Measurements from ENCODE around the gene RPS3.
A peak's percentile ranks its signal among the peaks of the same experiment; 100 is the strongest.
"Not testable (repeated sequence)": the region's sequence is repeated elsewhere in the genome, so short reads cannot be mapped to it uniquely, and the experiment has no call there.

RPS3 gene
- total RNA-seq, result 1,716 to 1,815 reads per million in 2 donors

DNA sequence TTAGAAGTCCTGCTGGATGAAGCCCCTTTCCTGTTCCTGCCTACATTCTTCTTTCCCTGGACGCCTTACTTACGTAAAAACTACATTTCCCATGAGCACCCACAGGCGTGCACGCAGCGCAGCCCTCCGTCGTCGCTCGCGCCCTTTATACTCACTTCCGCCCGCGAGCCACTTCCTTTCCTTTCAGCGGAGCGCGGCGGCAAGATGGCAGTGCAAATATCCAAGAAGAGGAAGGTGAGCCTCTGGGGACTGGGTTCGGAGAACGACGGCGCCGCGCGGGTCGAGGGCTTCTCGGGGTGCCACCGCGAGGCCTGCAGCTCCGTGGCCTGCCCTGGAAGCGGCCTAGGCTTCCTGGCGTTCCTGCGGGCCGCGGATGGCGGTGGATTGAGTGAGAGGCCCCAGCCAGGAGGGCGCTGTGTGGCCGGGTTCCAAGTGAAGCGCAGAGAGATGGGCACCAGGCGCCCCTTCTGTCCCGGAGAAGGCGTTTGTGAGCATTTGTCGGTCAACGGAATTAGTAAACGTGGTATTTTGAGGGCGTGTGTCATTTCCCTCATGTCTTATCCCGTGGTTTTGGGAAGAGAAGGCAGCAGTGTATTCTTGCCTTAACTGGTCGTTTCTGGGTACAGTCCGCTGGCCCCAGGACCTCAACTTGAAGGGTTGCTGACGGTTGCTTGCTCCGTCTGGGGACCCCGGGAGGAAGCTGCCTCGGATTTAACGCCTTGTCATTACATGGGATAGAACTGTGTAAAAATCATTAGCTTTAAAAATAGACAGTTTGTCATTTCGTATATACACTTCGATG, at the start of gene RPS3:
TSS of gene RPS3 (plus strand) at position 175 of the 802 bp plus-strand sequence. CDS start at position 205, 30 bp downstream.
- DNase-seq, result peak; percentile 82

DNA sequence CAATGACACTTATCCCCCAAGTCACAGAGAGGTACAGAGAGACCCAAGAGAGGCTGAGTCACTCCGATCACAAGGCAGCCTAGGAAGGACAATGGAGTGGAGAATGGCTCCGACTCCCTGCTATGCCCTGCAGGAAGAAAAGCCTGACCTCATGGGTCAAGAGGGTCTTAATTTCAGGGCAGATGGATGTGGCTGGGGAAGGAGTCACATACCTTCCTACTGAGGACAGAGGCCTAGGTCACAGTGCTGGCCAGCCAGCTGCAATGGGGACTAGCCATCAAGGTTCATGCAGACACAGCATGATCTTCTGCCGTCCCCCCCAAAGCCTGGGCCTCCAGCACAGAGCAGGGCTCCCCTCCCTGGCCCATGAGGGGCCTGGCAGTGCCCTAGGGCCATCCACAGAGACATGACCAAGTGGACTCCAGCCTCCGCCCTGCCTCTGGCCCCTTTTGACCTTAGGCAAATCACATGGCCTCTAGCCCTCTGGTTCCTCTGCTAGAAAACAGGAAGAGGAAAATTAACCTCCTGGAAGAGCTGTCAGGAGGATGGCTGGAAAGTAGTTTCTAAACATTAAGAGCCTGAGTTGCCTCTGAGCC, 49.7 kb upstream of the RPS3 start:
- no peak for DNase-seq

DNA sequence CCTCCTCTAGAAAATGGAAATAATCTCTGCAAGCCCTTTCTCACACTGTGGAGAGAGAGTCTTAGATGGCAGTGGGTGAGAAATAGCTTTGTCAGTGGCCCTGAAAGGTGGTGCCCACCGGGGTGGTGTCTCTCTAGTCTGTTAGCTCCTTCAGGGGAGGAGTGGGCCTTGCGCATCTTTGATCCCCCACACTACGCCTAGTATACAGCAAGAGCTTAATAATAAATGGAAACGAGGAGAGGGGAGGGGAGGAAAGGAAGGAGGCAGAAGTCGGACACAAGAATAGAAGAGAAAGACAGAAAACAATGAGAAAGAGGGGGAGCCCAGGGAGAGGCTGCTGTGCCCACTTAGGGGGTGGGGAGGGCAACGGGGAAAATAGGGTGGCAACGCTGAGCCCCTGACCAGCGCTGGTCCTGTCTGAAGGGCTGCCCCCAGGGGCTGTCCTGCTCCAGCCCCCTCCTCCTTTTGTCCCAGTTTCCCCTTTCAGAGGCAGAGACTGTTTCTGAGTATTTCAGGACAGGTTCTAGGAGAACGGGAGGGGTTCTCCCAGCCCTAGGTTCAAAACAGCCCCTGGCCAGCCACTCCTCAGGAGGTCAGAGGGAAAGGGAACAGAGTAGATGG, 49.1 kb upstream of the RPS3 start:
- DNase-seq, result no peak

DNA sequence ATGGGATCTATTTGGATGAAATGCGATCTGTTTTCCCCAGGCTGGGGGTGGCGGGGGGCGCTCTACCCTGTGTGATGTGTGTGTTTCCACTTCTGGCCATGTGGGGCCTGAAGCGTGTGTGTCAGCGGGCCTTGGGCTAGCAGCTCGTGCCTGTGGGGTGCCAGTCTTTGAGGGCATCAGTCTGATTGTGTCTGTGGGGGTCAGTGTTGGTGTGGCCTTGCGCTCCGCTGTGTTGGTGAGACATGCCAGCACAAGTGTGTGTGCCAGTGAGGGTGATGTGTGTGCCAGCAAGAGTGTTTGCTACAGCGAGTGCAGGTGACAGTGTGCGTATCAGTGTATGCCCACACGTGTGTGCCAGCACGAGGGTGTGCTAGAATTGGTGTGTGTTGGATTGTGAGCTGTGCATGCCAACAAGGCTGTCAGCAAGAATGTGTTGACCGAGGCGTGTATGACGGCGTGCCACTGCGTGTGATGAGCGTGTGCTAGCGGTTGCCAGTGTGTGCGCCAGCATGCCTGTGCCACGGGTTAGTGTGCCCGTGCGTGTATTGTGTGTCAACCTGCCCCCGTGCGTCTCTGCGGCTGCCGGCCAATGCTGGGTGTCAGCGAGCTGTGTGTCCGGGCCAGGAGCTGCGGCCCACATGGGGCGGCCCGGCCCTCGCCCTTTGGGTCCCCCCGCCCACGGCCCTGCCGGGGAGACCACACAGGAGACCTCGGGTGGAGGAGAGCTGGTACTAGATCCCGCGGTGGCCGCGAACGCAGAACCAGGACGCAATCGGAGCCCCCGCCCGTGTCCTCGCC, 48.4 kb upstream of the RPS3 start:
- peak; percentile 27 for DNase-seq

DNA sequence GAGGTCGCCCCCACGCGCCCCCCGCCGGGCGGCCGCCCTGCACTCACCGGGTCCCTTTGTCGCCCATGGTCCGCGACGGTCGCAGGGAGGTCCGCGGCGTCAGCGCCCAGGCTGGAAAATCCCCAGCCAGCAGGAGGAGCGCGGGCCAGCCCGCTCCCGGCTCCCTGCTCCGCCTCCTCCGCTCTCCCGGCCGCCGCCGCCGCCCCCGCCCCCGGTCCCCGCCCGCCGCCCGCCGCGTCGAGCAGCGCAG, 47.9 kb upstream of the RPS3 start, which contains the start of gene ARRB1:
TSS of gene ARRB1 (minus strand) at position 121 of the 250 bp plus-strand sequence. CDS start at position 67, 54 bp downstream.
- no peak for DNase-seq

DNA sequence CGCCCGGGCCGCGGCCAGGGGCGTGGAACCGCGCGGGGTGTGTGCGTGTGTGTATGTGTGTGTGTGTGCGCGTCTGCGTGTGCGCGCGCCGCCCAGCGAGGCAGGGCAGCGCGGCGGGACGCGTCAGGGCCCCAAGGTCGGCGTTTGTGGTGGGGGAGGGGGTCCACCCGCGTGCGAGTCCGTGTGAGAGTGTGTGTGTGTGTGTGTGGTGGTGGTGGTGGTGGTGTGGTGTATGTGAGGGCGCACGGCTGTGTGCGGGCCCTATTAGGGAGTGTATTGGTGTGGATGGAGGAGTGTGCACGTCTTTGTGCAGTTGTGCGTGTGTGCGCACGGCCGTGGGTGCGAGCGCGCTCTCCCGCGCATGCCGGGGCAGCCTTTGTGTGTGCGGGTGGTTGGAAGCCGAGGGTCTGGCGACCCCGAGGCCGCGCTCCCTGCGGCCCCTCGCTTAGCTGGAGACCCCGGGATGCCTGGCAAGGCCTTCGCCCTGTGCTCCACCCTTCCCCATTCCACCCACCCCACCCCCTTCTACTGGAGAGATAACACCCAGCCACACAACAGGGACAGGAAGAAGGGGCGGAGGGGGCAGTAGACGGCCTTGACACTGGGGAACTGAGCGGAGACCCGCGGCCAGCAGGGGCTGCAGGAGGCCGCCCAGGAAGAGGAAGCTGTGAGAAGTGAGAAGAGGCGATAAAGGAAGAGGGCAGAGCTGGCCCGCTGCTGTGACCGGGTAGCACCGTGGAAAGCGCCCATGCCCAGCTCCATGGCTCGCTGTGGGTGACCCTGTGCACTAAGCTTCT, 47.3 kb upstream of the RPS3 start:
- peak; percentile 67 for DNase-seq

DNA sequence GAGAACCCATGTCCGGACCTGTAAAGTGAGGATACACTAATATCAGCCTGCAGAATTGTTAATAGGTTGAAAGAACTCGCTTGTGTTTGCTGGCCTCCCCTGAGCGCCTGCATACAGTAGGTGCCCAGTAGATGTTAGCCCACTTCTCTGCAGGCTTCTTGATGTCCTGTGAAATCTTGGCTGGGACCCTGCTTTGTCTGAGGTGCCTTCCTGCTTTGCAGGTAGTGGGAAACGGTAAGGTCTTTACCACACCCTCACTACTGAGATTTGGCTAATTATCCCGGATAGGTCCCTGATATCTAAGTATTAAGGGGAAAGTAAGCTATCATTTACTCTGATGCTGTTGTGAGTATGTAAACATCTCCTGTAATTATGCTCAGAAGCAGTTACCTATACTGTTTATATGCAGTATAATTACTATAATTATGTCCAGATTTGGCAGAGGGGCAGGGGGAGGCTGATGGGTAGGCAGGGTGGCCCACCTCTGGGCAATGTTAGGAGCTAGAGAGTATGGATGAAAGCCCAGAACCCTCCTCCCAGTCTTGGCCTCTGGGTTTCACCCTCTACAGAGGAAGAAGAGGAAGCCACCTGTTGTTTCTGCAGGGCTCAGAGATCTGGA, 46.6 kb upstream of the RPS3 start:
- no peak for DNase-seq

DNA sequence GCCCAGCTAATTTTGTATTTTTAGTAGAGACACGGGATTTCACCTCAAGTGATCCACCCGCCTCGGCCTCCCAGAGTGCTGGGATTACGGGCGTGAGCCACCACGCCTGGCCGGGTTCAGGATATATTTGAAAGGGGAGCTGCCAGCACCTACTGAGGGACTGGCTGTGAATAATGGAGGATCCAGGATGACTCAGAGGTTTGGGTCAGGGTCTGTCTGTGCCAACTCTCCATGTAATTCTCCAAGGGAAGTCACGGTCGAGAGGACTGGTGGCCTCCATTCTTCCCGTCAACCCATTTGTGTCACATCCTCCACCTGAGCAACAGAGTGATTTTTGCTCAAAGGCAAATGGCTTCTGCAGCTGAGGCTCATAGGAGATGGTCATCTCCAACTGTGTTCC, 44.3 kb upstream of the RPS3 start:
- no peak for DNase-seq

DNA sequence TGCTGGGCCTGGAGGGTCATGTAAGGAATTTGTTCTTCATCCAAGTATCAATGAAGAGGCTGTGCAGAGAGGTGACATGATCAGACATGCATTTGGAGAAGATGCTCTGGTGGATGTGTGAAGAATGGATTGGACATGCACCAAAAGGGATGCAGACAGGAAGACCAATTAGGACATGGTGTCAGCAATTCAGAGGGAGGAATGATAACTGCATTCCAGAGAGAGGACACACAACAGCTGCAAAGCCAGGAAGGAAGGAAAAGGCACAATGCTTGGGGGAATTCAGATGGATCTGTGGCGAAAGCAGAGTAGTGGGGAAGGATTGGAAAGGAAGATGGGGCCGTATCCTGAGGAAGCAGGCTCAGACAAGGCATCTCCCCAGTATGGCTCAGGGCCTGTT, 42.7 kb upstream of the RPS3 start:
- no peak for DNase-seq

DNA sequence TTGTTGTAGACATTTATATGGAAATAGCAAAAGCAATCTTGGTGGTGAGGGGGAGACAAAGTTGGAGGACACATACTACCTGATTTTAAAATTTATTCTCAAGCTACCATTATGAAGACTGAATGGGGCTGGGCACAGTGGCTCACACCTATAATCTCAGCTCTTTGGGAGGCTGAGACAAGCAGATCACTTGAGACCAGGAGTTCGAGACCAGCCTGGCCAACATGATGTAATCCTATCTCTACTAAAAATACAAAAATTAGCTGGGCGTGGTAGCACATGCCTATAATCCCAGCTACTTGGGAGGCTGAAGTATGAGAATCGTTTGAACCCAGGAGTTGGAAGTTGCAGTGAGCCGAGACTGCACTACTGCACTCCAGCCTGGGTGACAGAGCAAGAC, 37.0 kb upstream of the RPS3 start:
- not testable (repeated sequence) for DNase-seq

DNA sequence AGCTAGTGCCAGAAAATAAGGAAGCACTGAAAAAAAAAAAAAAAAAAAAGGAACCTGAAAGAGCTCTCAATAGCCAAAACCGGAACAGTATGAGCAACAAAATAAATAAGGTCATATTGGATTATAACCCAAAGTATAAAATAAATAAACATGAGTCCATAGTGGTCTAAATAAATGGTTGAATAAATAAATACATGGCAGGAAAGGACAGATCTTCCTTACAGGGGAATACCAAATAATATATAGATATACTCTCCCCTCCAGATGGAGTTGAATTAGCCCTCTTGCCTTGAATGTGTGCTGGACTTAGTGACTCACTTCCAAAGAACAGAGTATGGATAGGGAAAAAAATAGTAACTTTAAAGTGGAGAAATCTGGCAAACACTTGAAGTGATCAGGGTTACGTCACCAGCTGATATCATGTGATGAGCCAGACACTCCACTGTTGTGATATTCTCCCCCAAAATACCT, 33.6 kb upstream of the RPS3 start:
- no peak for DNase-seq

DNA sequence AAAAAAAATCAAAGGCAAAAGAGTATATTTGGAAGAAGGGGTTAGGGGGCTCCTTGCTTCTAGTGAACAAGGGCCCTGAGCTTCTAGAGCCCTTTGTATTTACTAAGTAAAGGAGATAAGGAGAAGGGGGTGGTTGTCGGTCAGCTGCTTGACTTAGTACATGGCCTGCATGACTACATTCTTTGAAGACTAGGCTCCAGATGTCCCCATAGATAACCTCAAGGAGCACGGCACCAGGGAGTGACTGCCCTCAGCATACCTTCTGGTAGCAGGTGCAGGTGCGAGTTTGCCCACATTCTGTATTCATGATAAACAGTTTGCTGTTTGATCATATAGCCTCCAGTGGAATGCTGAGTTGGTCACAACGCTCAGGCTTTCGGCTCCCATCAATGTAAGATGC, 32.5 kb upstream of the RPS3 start:
- not testable (repeated sequence) for DNase-seq

DNA sequence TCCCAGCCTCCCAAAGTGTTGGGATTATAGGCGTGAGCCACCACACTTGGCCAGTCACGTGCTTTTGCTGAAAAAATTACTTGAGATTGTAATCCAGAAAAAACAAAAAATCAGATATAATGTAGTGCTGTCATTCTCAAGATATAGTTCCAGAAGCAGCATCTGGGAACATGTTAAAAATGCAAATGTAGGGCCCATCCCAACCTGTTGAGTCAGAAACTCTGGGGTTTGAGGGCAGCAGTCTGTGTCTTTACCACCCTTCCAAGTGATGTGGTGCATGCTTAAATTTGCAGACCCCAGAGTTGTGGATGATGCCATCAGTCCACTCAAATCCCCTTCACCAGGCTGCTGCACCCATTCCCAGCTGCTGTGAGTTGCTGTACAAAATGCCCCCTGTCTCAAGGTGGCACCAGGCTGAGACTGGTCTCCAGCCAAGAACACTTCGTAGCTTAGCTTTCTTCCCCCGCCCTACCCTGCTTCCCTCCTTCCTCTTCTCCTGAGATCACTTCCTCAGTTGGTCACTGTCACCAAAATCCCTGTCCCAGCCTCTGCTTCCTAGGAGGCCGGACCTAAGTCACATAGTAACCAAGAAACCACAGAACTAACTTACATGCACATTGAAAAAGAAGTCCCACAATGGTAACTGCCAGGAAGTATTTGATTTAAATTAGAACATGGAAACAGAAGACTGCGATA, 29.6 kb upstream of the RPS3 start:
- no peak for DNase-seq

DNA sequence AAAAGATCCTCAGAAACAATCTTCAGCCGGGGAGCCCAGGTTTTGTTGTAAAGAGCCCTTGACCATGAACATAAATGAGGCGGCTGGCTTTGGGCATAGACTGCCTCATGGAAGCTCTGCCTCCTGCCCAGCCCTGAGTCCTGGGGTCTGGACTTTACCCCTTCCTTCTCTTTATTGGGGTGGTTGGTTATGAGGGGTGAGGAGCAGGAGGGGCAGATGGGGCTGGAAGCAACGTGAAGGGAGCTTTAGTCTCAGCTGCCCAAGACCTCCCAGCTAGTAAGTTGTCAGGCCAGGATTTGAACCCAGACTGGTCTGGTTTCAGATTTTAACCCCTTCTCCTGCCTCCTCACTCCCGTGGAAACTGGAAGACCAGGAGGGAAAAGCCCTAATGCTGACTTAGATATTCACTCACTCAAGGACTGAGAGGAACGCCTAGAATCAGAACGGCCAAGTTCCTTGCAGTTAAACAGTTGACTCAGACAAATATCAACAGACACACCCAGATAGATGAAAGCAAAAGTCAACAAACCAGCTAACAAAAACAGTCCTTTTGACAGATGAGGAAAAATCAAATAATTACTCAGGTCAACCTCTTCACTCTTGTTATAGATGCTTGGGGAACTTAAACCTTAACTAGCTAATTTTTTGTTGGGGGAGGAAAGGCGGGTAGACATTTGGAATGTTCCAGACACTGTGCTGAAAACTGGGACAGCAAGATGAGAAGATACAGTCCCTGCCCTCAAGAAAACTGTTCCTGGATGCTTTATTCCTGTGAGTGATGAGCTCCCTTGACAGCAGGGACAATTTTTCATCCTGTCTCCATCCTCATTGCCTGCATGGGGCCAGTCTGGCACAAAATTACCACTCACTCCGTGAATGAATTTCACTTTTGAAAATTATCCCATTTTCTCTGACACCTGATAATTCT, 27.1 kb upstream of the RPS3 start:
- DNase-seq, result no peak

DNA sequence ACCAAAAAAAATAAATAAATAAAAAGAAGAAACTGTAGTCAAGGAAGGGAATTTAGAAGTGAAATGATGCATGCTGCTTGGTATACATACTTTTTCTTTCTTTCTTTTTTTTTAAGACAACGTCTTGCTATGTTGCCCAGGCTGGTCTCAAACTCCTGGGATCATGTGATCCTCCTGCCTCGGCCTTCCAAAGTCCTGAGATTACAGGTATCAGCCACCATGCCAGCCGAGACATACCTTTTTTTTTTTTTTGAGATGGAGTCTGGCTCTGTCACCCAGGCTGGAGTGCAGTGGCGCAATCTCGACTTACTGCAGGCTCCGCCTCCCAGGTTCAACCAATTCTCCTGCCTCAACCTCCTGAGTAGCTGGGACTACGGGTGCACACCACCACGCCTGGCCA, 26.1 kb upstream of the RPS3 start:
- no peak for DNase-seq

DNA sequence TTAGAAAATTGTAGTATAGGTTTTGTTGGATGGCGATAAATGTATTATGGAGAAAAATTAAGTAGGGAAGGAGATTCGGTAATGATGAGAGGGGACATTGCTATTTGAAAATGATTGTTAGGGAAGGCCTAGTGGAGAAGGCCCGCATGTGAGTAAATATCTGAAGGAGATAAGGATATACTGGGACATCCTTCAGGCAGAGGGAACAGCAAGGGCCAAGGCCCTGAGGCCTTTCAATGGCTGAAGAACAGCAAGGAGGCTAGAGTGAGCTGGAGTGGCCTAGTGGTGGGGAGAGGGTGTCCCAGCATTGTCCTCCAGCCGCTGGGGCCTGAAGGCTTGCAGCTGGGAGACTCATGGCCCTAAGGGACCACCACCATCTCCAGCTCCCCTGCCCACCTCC, 24.7 kb upstream of the RPS3 start:
- no peak for DNase-seq

DNA sequence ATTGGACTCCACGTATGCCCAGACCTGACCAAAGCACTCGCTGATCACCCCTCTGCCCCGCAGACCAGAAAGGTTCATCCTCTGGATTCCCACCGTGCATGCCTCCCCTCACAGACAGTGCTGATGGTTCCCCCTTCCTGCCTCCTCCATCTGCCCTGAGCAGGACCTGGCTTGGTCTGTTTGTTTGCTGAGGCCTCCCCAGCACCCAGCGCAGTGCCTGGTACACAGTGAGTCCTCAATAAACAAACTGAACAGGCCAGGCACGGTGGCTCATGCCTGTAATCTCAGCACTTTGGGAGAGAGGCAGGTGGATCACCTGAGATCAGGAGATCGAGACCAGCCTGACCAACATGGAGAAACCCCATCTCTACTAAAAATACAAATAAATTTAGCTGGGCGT, 23.7 kb upstream of the RPS3 start:
- DNase-seq, result no peak

DNA sequence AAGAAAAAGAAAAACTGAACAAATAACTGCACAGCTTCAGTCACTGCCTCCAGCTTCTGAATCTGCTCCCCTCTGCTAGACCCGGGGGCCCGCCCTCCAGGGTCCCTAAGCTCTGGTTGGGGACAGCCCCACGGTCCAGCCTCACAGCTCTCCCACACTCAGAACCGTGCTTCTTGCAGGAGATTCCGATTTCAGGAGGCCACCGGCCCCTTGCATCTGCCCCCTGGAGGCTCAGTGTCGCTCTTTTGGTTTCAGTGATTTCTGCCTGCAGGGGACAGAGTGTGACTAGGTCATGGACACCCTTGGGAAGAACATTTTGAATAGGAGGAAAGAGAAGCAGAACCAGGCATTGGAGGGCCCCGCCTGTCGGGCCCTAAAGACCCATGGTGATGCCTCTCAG, 23.1 kb upstream of the RPS3 start:
- DNase-seq, result no peak

DNA sequence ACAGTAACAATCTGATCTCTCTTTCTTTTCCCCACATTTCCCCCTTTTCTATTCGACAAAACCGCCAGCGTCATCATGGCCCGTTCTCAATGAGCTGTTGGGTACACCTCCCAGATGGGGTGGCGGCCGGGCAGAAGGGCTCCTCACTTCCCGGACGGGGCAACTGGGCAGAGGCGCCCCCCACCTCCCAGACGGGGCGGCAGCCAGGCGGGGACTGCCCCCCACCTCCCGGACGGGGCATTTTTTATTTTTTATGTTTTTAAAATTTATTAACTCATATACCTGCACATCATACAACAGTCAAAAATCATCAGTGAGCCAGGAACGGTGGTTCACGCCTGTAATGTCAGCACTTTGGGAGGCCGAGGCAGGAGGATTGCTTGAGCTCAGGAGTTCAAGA, 20.5 kb upstream of the RPS3 start:
- not testable (repeated sequence) for DNase-seq

DNA sequence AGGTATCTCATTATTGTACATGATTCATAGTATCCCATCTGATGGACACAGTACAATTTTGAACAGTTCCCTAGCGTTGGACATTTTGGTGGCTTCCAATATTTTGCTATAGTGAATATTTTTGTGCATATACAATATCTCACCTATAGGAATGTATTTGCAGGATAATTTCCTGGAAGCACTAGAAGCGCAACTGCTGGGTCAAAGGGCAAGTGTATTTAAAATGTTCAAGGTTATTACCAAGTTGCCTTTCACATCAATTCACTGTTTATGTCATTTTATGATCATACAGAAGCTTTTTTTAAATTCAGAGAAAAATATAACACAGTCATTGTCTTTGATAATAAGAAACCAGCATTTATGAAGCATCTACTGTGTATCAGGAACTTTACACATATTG, 19.1 kb upstream of the RPS3 start:
- DNase-seq, result no peak

All from T-helper 9 cell (primary cell).